Glomerular visceral epithelial cell (primary cell): Measurements from ENCODE around the gene SH3BP5.

Experiments
- DNase-seq: peaks from one replicate; pipeline ENCODE4 v3.0.0-alpha.2; 2016; ENCODE audit errors: extremely low spot score

Gene SH3BP5

DNA sequence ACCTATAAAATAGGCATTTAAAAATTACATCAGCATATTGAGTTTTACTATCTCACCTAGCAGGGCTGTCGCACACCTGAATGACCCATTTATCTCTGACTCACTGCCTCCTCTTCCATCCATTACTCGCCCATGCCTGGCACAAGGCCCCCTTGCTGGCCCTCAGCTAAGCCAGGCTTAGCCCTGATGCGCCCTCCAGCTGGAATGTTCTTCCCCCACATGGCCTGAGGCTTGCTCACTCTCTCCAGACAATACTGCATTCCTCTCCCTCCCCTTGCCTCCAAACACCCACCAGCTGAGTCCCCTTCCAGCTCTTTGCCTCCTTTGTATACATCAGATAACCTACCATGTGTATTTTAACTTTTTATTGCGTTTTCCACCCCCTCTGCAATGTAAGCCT, 7.2 kb downstream of the SH3BP5 start:
- peak; percentile 61 for DNase-seq

DNA sequence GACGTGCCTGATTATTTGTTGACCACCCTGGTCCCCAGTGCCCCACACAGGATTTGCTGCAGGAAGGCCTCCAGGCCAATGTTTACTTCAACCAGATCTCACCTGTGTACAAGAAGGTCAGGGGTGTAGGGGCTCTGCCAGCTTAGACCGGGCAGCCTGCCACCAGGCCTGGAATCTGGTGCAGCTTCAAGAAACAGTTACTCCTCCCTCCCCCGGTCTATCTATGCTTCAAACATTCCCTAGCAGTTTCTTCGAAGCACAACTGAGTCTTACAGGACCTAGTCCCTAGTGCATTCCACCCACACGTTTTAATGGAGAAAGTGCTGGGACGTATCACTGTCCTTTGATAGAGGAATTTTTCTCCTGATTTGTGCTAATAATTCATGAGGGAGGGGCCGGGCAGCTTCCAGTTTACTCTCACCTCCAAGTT, 8.0 kb downstream of the SH3BP5 start:
- DNase-seq = no peak

DNA sequence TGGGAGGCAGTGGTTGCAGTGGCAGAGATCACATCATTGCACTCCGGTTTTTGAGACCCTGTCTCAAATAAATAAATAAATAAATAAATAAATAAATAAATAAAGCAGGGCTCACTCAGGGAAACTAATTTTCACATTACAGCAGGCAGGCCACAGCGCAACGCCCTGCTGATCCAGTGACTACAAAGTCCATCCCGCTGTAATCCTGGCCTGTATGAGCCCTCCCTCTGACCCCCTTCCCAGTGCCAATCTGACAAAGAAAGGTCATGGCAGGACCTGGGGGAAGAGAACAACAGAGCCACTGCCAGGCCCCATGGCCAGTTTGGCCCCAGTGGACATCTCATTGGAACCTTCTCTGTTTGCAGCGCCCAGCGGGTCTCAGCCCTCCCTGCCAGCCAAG, 9.3 kb downstream of the SH3BP5 start:
- DNase-seq = no peak

DNA sequence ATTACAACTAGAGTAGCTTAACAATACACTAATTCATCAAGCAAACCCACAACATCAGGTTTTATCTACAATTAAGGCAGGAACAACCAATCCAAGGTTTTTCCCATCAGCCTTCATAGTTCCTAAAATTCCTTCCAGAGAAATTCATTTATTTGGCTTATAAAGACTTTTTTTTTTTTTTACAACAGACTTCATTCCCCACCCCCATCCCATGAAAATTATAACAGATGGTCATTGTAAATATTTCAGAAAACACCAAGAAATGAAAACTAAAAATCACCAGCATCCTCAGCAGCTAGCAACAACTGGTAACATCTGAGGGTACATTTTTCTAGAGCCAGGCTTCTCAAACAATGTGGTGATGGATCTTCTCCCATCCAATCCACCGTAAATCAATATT, 11.0 kb downstream of the SH3BP5 start:
- no peak for DNase-seq

DNA sequence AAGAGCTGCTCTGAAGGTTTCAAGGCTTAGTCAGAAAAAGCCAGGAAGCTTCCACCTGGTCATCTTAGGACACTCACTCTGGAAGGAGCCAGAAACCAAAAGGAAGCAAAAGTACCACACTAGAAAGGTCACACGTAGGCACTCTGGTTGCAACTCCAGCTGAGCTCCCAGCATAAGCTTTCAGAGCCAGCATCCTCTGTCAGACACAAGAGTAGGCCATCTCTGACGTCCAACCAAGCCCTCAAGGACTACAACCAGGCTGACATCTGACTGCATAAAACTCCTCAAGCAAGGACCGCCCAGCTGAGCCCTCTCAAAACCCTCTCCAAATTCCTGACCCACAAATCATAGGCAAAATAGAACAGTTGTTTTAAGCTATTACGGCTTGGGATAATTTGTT, 12.8 kb downstream of the SH3BP5 start:
- no peak for DNase-seq

DNA sequence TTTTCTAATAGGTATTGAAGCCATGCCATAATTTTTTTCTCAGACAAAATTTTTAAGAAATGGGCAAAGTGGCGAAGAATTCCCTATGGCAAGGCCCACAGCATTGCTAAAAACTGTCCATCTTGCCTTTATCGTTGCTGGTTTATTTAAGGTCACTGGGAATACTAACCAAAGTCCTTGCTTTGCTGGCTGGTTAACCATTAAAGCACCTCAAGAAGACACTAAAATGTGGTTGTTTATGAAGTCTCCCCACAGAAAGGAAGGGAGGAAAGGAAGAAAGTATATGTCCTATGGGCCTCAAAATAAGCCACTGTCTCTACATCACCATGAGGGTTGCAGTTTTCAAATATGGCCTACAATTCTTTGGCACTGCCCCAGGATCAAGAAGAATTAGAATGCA, 13.2 kb downstream of the SH3BP5 start:
- no peak for DNase-seq

DNA sequence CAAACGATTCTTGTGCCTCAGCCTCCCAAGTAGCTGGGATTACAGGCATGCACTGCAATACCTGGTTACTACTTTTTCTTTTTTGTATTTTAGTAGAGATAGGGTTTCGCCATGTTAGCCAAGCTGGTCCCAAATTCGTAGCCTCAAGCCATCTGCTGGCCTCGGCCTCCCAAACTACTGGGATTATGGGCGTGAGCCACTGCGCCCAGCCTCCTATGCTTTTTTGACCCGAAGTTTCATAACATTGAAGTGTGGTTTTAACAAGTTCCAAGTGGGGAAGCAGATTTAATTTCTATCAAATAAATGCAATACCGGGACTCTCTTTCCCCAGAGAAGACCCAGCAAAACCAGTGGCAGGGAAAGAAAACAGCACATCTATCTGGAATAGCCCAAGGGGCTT, 13.7 kb downstream of the SH3BP5 start:
- DNase-seq = no peak

DNA sequence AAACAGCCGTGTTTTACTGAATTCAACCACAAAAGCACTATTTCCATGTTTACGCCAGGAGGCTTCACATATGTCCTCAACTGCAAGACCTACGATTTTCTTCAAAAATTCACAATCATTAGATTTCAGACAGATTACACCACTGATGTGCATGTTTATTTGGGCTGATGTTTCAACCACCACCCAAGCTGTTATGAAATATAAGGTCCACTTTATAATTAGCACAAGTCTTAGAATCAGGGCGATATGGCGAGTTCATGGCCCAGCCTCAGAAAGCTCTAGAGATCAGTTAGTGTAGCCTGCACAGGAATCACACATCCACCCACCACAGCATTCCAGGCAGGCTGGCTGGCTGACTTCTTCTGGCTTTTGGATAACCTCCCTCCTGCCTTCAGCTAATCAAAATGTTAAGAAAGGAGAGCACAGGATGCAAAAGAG, 15.4 kb downstream of the SH3BP5 start:
- DNase-seq = no peak

DNA sequence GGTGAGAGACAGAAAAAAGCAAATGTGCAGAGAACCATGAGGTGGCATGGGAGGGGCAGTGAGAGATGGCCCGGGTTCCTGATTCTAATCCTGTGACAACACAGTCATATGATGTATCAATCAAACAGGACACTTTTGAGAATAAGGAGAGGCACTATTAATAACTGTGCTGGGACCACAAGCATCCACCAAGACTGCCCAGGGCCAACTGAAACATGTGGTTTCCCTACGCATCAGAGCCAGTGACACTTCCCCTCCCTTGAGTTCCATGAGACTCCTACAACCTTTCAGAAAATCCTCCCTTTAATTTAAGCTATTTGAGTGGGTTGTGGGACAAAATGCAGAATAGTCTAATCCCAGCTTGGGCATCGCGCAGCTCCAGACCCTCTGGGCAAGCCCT, 17.4 kb downstream of the SH3BP5 start:
- DNase-seq = no peak

DNA sequence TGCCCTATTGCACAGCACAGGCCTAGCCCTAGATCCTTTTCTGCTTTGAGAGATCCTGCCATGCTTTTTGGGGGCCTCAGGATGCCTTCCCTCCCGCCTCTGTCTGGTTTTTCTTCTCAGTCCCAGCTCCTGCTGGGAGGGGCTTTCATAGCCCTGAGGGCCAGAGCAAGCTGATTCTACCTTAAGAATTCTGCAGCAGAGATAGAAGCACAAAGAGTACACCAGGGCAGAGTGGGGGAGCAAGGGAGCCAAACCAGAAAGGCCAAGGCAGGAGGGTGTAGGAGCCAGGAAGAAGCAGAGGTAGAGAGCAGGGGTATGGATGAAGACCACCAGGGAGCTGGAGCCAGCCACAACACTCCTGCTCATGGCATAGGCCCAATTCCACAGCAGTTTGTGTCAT, 18.1 kb downstream of the SH3BP5 start:
- no peak for DNase-seq

DNA sequence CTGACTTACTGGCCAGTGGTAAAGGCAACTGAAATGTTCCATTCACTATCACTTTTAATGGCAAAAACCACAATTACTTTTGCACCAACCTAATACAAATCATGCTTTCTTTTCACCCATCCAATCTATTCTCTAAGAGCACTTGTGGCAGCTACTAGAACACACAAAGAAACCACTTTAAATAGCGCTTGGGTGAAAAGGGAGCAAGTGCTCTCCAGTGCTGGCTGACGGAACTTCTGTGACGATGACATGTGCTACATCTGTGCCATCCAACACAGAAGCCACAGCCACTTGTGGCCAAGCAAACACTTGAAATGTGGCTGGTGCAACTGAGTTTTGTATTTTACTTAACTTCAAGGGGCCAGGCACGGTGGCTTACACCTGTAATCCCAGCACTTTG, 18.9 kb downstream of the SH3BP5 start:
- DNase-seq = no peak

DNA sequence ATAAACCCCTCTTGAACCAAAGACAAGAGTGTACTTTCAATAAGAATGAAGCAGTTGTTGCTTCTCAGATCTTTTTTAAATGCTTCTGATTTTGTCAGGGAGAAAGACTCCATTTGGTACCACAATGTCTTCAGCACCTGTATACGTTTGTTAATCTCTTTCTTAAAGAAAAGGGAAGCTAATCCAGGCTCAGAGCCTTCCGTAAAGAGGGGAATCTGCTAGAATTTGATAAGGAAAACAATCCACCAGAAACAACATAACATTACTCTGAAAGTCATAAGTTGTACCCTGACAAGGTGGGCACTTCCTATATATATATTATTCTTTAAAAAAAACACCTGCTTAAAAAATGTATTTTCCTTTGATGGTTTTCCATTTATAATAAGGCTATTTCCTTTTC, 19.8 kb downstream of the SH3BP5 start:
- no peak for DNase-seq

DNA sequence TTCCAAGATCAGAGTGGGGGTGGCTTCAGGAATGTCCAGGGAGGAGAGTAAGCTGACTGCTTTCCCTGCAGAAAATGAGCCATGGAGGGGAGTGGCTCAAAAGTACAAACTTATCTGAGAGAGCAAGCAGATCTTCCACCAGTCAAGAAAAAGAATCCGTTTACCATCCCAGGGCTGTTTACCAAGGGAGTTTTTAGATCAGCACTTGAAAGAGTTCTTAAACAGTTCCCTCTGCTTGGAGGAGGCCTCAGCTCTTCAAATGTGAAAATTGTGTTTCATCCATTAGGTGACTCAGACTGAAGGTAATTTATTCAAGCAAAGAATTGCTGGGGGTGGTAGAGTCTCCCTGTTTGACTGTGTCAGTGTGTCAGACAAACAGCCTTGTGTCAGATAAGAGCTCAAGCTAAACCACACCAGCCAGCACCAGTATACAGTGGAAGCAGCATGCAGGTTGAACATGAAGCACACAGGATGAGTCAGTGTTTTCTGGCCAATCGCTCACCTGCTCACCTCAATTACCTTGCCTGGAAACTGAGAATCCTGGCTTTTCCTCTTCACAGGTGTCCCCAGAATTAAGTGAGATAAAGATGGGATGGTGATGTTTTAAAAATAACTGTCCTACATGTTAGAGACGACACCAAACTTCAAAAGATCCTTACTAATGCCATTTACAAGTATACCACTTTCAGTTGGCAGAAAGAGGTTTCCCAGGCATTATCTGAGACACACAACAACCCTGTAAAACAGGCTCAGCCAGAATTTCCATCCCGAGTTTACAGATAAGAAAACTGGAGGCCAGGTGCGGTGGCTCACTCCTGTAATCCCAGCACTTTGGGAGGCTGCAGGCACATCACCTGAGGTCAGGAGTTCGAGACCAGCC, 21.7 kb downstream of the SH3BP5 start:
- peak; percentile 67 for DNase-seq

DNA sequence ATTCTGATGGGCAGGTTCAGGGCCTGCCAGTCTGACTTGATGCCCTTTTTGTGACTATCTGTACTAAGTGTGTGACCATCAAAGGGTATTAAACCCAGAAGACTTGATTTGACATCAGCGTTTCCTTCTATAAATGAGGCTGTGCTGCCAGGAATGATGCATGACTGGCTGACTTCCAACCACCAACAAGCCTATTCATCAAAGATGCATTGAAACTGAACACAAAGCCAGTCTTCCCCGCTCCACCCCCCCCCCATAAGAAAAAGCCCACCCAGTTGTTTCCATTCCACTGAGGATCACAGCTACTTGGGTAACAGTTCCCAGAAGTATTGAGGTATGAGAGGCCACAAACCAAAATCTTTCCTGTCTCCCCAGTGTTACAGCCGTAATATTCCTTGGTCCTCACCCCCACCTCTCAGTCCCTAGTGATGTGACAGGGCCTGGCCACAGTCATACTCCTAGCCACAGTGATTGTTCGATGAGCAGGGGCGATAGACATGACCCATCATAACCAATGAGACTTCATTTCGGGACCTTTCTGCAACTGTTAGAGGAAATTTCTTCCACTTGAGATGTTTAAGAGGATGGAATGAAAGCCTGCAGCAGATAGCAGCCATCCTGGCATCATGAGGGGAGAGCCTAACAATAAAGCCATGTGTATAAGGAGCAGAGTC, 22.6 kb downstream of the SH3BP5 start:
- DNase-seq = no peak

DNA sequence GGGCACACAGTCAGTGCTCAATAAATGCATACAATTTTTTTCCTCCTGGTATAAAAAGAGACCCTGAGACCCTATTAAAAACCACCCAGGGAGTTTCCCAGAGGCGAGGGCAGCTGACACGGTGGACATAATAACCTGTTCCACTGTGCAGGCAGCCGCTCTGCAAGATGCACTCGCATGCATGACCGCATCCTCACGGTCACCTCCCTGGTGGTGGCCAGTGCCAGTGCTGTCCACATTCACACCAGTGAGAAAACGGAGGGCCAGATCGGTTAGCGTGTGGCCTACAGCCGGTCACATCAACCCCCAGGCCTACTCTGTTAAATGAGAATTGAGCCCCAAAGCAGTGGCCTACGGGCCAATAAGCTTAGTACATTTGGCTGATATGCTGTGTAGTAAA, 24.8 kb downstream of the SH3BP5 start:
- no peak for DNase-seq

DNA sequence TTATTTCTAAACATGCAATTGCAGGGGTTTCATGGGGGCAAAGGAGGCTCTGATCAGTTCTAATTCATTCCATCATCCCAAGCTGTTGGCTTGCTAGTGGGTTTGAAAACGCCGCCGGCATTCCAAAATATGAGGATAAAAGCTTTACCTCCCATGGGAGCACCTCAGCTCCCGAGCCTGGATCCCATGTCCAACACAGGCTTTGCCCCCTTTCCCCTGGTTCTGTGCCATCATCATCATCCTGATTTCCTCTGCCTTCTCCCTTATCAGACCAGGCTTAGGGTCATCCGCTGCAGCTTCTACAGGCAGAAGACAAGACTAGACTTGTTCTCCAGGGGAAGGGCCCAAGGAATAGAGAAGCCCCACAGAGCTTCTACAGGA, 25.4 kb downstream of the SH3BP5 start:
- no peak for DNase-seq

DNA sequence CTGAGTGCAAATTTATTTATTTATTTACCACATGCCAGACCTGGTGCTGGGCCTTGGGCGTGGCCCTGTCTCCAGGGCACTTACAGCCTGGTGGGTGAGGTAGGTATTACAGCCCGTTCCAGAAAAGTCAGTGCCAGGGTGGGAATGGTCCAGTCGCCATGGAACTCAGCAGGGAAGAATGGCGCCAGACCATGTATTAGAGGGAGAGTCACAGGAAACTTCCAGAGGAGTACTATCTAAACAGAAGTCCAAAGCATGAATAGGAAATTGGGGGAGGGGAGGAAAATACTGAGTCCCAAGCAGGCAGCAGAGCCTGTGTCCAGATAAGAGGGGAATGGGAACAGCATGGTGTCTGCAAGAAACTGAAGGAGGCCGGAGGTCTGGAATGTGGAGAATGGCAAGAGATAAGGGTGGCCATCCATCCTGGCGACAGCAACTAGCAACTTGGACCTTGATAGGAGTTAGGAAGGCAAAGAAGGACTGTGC, 27.0 kb downstream of the SH3BP5 start:
- DNase-seq = no peak

DNA sequence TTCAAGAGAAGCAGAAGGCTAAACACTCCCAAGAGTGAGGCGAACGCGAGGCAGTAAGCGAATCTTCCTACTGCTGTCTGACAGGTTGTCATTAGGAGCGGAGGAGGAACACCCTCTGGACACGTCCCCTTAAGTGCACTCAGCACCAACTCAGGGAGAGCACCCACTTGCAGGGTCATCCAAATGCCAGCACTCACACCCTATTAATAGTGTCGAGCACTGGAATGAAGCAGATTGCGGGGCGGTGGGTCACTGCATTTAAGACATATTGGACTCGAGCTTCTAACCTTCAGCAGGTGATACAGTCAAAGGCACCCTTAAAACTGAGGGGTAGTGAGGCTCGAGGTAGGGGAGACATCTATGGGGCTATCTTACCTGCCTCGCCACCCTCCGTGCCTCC, 28.7 kb downstream of the SH3BP5 start:
- no peak for DNase-seq

DNA sequence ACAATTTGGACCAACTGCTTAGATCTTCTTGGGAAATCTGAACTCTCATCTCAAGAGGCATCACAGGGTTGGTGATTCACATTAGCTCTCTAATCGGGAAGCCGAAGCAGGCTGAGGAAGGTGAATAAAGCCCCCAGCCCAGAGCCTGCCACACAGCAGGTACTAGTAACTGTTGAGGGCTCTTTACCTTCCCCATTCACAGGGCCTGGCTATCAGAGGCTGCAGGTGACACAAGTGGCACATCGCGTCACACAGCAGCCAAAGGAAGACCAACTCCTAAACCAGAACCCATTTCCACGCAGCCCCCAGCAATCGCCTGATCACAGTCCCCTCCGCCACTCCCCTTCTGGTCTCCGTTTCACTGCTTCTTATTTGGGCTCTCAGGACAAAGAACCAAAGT, 29.2 kb downstream of the SH3BP5 start:
- no peak for DNase-seq

DNA sequence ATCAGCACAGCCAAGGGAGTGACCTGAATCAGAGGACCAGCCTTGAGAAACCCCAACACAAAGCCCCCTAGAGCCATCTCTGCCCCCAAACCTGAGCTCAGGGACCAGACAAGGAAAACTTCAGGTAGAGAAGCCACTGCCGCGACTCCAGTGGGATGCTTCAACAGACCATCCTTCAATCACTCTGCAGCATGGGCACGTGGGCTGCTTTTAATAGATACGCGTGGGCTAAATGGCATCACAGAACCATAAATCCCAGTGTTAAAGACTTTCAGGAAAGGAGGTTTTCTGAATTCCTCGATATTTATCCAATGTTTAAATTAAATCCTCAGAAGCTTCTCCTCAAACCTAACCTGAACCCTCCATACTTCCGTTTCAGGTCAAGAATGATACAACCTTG, 30.6 kb downstream of the SH3BP5 start:
- no peak for DNase-seq

DNA sequence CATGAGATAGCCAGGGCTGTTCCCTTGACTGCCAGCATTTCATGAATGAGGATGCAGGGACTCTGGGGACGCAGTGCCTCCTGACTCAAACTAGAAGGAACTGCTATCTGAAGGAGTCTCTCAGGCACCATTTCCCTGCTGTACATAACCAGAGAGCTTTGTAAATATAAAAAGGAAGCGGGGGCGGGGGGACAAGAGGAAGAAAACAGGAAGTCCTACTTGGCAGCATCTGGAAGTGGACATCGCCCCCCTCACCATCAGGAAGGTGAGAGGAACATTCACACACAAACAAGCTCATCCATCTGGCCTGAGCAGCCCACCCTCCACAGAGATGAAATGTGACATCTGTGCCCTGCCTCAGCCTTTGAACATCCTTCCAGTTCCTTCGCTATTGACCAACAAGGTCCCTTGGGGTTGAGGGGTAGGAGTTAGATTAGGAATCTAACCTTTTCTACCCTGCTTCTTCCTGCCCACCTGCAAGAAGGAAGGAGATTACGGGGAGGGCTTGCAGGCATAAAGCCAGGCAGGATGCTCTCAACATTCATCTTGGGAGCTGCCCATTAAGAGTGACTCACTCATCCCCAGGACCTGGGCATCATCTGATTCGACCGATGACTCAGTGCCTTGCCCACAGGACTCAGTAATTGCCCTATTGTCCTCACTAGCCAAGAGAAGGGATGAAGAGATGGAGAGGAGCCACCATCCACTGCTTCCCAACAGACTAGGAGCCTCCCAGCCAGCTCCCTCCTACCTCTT, 31.9 kb downstream of the SH3BP5 start:
- DNase-seq = peak; percentile 84

DNA sequence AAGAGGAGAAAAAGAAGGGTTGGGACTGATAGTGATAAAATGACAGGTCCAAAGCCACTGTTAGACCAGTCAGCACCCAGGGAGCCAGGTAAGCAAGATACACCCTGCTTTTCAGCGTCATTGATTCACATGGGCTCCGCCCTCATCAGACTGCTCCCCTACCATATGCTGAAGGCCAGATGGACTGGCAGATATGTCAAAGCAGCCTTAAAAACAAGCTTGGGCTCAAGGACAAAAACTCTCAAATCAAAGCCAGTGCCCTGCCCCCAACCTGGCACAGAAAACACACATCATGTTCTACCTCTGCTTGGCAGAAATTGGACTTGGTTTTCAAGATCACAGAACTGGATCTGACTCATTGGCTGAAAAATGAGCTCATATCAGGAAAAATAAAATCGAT, 33.4 kb downstream of the SH3BP5 start:
- no peak for DNase-seq

DNA sequence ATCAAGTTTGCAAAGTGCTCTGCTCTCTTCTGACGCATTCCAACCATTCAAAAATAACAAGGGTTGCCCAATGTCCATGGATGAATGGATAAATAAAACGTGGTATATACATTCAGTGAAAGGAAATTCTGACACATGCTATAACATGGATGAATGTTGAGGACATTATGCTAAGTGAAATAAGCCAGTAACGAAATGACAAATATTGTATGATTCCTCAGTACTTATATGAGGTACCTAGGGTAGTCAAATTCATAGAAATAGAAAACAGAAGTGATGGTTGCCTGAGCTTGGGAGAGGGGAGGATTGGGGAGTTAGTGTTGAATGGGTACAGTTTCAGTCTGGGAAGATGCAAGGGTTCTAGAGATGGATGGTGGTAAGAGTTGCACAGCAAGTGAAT, 33.9 kb downstream of the SH3BP5 start:
- no peak for DNase-seq
